Left ventricle myocardium superior (tissue), 1 donor: ENCODE measurements around the gene GPRASP3. TPM values are rescaled to one million over a fixed set of nuclear protein-coding genes. Genes with fewer than 3 reads are reported as not detected.
A peak's percentile ranks its signal among the peaks of the same experiment; 100 is the strongest.

Experiments used
- ATAC-seq: fragments of 200-7000 bp; cut with Tn5 transposase; one replicate; pipeline ENCODE4 v1.9.1; 2020; ENCODE audit warnings: mild to moderate bottlenecking, moderate library complexity
- DNase-seq: peaks from one replicate; pipeline ENCODE4 v3.0.0-alpha.2; 2020
- intact Hi-C: fragments of 100-400 bp; cut with micrococcal nuclease; formaldehyde crosslinking; loops from one replicate; pipeline ENCODE4 v1.11.0; 2022
- total RNA-seq: library from RNA; stranded (reverse); fragmentation: NEBNext Ultra II Directional; extraction: Animal tissue kit (Norgen Biotek cat#: 25700); gene quantifications from one replicate; pipeline ENCODE4 v1.2.1, GENCODE V29; 2021
- donor health status: DM: no; HTN: yes; CAD: no; lungs with severe emphysema.

GPRASP3 gene
- total RNA-seq, 1 donor from 2014 or later = 6.3 TPM

DNA sequence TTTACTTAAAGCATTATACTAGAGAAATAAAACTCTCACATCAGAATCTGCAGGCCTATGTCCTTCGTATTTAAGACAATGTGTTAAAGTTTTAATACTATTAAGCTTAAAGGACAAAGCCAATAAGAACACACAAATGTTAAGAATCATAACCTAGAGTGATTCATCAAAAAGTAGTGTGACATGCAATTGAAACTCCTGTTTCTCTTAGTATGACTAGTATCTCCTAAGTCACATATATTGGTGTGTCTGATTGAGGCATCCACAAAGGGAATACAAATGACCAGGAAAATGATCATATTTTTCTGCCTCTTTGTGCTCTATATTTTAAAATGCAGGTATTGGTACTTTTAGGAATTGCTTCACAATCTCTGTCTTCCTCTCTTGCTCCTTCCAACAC, 23.8 kb downstream of the GPRASP3 start:
- ATAC-seq (no peak), DNase-seq (no peak)
- intact Hi-C loops = no loop called here

DNA sequence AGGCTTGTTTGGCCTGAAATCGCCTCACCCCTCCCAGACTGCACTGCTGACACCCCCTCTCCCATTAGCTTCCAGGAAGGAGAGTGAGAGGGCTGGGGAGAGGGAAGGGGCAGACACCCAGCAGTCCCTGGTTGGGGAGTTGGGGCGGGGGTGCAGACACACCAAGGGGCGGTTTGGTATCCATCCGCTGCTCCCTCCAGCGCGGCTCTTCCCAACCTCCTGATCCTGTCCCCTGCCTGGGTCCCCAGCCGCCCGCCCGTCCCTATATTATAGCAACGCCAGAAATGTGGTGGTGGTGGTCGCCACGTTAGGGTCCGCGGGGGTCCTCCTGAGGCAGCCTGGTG, 24.9 kb downstream of the GPRASP3 start:
- ATAC-seq (no peak), DNase-seq (no peak)
- intact Hi-C loops = no loop called here

DNA sequence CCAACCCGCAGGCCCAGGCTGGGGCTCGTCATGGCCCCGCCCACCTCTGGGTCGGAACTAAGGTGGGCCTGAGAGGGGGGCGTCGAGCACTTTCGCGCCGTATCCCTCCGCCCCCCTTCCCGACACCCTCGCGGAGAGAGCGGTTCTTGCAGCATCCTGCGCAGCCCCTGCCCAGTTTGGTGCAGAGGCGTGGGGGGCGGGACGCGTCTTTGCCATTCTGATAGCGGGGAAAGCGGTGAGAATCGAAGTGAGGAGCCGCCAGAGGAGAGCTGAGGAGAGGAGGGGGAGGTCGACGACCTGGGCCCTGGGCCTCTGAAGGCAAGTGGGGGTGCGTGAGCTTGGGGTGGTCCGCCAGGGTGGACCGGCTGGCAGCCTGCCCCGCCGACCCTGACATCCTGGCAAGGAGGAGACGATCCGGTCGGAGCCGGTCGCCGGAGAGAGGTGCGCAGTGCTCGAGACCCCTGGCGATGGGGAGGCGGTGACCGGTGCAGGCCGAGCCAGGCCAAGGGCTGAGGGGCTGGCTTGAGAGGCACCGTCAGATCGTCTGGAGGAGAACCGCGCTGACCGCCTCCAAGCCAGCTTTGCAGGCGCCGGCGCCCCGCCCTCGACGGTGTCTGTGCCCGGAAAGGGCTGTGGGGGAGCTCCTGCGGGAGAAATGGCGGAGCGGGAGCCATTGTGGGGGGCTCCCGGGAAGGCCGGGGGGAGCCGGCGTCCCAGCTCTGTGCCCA, 25.5 kb downstream of the GPRASP3 start:
- ATAC-seq (peak; percentile 83), DNase-seq (peak; percentile 58)
- intact Hi-C loops = no loop called here

DNA sequence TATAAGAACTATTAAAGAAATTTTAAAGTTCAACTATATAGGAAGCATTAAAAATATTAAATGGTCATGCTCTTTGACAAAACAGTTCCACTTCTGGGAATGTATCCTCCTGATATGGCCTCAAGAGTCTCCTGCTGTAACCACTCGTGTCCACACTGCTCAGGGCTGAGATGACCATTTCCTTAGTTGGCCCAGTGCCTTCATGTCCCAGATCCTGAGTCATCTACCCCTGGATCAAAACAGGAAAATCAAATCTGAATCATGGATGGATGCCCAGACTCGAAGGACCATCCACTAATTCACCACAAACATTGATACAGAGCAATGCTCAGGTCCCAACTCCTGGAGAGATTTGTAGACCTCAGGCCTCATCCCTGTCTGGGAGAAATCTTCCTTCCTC, 44.7 kb downstream of the GPRASP3 start:
- DNase-seq (no peak), ATAC-seq (peak; percentile 53)
- intact Hi-C loops = no loop called here

DNA sequence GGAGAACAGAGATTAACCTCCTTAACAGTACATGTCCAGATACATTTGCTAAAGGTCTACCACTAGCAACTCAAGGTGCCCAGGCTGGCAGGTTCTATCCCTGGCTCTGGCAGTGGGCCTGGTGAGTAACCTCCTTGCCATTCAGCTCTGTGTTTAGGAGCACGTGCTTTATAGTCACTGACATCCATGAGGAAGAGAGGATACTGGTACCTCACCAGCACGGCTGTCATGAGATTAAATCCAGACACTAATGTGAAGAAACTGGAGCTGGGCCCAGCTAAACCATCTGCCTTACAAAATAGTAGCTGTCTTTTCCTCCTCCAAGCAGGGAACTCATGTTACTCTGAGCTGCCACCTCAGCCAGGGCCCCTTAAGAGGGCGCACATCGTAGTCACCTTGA, 45.3 kb downstream of the GPRASP3 start:
- ATAC-seq = no peak
- DNase-seq = no peak
- intact Hi-C loops = no loop called here

DNA sequence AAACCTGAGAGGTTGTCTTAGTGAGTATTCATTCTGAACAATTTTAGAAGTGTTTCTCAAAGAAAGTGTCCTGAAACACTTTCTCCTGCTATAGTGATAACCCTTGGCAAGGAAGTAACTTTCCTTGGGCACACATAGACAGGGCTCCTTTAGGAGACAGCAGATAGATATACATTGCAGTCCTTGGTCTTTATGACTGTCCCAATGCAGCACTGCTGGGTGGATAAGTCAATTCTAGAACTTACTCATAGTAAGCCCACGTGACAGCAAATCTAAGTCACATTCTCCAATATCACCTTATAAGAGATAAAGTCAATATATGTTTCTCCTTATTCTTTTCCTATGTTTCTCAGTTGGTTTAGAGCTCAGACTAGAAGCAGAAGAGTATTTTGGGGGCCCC, 46.7 kb downstream of the GPRASP3 start:
- intact Hi-C loops = no loop called here
- DNase-seq = no peak

DNA sequence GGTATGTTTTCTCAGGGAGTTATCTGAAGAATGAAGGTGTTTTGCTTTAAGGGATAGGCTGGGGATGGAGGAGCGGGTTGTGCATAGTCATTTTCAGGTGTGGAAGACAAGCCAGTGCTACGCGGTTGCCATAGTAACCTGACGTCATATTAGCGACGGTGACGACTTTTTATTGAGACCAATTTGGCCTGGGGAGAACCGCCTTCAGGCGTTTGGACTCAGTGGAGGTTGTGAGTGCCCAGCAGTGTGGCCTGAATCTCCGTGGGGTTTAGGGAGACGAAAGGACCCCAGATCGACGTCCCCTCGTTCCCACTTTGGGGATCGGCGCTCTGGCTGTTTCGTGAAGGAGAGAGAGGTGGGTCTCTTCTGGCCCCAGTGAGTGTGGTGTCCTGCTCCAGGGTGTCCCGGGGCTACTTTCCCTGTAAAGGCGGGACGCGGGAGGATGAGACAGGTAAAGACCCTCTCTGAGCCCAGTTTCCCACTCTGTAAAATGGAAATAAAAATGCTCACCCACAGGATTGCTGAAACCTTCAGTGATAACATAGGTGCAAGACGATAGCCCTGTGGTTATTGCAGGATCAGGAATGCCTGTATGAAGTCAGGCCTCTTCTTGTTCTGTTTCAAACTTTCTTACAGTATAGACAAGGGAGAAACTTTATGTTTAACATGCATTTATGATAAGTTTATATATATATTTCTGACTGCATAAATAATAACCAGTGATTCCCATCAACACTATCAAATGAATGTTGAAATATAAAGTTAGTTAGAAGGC, 48.6 kb downstream of the GPRASP3 start:
- intact Hi-C loops = no loop called here
- peak; percentile 48 for DNase-seq
- ATAC-seq = peak; percentile 92

More for the DNA sequence above, 46.7 kb downstream of the GPRASP3 start:
- ATAC-seq = no peak

Other genes with a start within 250 kb of the GPRASP3 start
- gene TCP11X2, start 248.9 kb upstream of the GPRASP3 start, total RNA-seq = not detected
- not detected for gene TMSB15A, start 204.0 kb upstream of the GPRASP3 start, total RNA-seq
- 2.8 TPM for gene ARMCX5, start 121.2 kb upstream of the GPRASP3 start, total RNA-seq
- 4.6 TPM for gene GPRASP1, start 69.3 kb upstream of the GPRASP3 start, total RNA-seq
- gene GPRASP2, start 8.3 kb upstream of the GPRASP3 start, total RNA-seq = 13.3 TPM
- gene RAB40AL, start 216.5 kb downstream of the GPRASP3 start, total RNA-seq = not detected